Measurements from ENCODE around the gene SOBP. TPM values are rescaled to one million over a fixed set of nuclear protein-coding genes. Genes with fewer than 3 reads are reported as not detected.

Gene SOBP
- total RNA-seq, 1 donor from 2014 or later: 6.8 TPM

DNA sequence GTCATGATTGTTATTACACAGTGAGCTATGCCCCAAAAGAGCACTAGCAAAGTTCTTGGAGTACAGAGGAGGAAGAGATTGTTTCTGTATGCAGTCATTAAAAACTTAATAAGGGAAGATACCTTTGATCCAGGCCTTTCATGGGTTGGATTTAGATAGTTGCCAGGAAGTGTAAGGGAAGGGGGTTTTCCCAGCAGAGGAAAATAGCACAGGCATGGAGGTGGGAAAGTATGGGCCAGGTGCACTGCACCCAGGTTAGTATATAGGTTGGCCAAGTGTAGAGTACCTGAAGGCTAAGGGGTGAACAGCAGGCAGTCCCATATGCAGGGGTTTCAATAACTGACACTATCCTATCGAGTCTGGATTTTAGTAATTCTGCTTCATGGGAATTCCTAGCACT lies 101.4 kb downstream of the SOBP start:
- Histone ChIP-seq H3K36me3 (no peaks in the 10 kb centered on the region), H3K4me3 (no peak overlapping the region), H3K27me3 (no peaks in the 10 kb centered on the region), H3K9me3 (no peaks in the 10 kb centered on the region), H3K27ac (no peak overlapping the region), H3K4me1 (no peaks in the 10 kb centered on the region)
- no peak for ATAC-seq
- TF ChIP-seq, protein P1, sequence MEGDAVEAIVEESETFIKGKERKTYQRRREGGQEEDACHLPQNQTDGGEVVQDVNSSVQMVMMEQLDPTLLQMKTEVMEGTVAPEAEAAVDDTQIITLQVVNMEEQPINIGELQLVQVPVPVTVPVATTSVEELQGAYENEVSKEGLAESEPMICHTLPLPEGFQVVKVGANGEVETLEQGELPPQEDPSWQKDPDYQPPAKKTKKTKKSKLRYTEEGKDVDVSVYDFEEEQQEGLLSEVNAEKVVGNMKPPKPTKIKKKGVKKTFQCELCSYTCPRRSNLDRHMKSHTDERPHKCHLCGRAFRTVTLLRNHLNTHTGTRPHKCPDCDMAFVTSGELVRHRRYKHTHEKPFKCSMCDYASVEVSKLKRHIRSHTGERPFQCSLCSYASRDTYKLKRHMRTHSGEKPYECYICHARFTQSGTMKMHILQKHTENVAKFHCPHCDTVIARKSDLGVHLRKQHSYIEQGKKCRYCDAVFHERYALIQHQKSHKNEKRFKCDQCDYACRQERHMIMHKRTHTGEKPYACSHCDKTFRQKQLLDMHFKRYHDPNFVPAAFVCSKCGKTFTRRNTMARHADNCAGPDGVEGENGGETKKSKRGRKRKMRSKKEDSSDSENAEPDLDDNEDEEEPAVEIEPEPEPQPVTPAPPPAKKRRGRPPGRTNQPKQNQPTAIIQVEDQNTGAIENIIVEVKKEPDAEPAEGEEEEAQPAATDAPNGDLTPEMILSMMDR (IDR thresholded peaks at IDR 0.05): no peak
- intact Hi-C loops (cut with DNase I): no loop called here
- DNase-seq: no peak

DNA sequence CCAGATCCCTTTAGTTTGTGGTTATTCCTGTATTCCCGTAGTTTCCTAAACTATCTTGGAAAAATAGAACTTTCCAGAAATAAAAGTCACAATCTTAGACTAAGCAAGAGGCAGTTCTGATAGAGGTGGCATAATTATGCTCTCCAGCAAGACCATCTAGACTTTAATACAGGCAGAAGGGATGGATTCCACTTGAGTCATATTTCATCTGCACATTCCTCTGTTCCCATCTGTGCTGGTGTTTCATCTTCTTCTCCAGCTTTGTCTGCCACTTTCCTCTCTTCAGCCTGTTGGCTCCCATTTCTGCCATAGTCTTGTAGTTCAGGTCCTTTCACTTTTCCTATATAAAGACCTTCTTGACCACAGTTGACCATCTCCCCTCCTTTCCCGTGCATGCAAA lies 102.9 kb downstream of the SOBP start:
- no peaks in the 10 kb centered on the region for H3K27me3 ChIP-seq
- no peaks in the 10 kb centered on the region for H3K36me3 ChIP-seq
- H3K4me1 ChIP-seq: no peaks in the 10 kb centered on the region
- H3K9me3 ChIP-seq: no peaks in the 10 kb centered on the region
- intact Hi-C loops (cut with DNase I): no loop called here
- DNase-seq (no peak), ATAC-seq (no peak)
- no peak overlapping the region for H3K4me3 ChIP-seq
- TF ChIP-seq, protein P1 (IDR thresholded peaks at IDR 0.05): no peak
- H3K27ac ChIP-seq: no peak overlapping the region

DNA sequence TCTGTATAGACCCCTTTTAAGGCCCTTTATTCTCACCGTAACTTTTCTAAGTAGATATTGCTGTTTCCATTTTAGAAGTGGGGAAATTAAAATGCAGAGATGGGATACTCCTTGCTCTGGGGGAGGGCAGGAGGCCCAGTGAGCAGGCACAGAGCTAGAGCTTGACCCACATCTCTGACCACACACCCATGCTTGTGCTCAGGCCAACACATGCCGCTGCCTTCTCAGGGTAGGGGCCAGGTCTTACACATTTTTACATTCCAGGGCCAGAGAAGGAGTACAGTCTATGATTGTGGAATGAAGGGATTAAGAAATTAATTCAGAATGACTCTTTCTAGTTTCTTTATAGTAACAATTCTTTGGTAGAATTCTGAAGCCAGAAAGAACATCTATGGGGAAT lies 104.8 kb downstream of the SOBP start:
- Histone ChIP-seq H3K27ac (no peak overlapping the region), H3K27me3 (no peaks in the 10 kb centered on the region), H3K4me3 (no peak overlapping the region), H3K9me3 (no peaks in the 10 kb centered on the region), H3K36me3 (no peaks in the 10 kb centered on the region), H3K4me1 (no peaks in the 10 kb centered on the region)
- TF ChIP-seq, protein P1 (IDR thresholded peaks at IDR 0.05): no peak
- intact Hi-C loops (cut with DNase I): no loop called here
- no peak for DNase-seq
- ATAC-seq: peak; percentile 32

DNA sequence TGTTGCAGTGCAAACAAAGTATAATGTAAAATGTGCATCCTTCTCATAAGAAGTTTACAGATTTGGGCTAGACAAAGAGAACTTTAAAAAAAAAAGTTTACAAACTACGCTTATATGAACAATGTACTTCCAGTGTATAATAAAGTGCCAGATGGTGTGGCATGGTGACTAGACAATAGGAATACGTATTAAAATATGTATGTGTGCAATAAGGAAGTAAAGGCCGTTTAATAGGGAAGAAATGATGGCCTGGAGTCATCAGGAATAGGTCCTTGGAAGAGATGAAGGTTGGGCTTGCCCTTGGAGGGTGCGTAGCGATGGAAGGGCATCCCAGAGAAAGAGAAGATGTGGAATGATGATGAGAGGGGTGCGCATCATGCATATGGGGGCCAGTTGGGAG lies 108.2 kb downstream of the SOBP start:
- intact Hi-C loops (cut with DNase I): no loop called here
- Histone ChIP-seq H3K4me3 (no peak overlapping the region), H3K4me1 (no peaks in the 10 kb centered on the region), H3K9me3 (no peaks in the 10 kb centered on the region), H3K27ac (no peak overlapping the region), H3K27me3 (no peaks in the 10 kb centered on the region), H3K36me3 (no peaks in the 10 kb centered on the region)
- DNase-seq (no peak), ATAC-seq (no peak)
- TF ChIP-seq, protein P1 (IDR thresholded peaks at IDR 0.05): no peak

DNA sequence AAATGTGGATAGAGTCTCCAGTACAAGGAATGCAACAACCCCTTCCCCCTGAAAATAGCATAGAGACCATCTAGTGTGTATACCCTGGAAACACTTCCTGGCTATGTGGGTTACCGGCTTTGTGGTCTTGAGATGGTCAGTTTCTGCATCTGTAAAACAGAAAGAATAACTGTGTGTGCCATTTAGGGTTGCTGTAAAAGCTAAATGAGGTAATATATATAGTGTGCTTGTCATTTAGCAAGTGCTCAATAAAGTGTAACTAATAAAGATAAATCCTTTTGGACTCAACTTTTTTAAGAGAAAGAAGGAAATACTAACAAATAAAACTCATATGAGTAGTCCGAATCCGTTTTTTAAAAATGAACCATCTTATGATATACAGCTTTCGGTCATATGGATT lies 109.1 kb downstream of the SOBP start:
- intact Hi-C loops (cut with DNase I): no loop called here
- H3K4me1 ChIP-seq: no peaks in the 10 kb centered on the region
- no peak overlapping the region for H3K4me3 ChIP-seq
- no peak for ATAC-seq
- H3K27me3 ChIP-seq: no peaks in the 10 kb centered on the region
- H3K9me3 ChIP-seq: no peaks in the 10 kb centered on the region
- no peak overlapping the region for H3K27ac ChIP-seq
- no peak for DNase-seq
- H3K36me3 ChIP-seq: no peaks in the 10 kb centered on the region
- TF ChIP-seq, protein P1 (IDR thresholded peaks at IDR 0.05): no peak

DNA sequence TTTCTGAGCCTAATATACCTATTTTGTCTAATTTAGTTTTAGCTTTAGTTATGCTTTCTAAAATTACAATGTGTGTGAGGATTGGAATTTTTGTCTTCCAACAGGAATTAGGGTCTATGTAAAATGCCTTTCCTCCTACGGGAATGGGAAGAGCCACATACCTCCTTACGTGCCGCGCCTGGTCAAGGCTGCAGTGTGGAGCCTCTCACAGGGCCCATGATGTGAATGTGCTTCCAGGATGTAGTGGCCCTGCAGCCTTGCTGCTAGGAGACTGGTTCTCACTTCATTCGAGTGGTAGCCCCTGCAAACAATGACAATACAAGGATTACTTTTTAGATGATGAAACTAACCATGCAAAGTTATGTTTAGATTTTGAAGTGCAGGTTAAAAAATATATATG lies 110.2 kb downstream of the SOBP start:
- Histone ChIP-seq H3K9me3 (no peaks in the 10 kb centered on the region), H3K27ac (no peak overlapping the region), H3K4me1 (no peaks in the 10 kb centered on the region), H3K27me3 (no peaks in the 10 kb centered on the region), H3K36me3 (no peaks in the 10 kb centered on the region), H3K4me3 (no peak overlapping the region)
- ATAC-seq (no peak), DNase-seq (no peak)
- intact Hi-C loops (cut with DNase I): no loop called here
- TF ChIP-seq, protein P1 (IDR thresholded peaks at IDR 0.05): no peak
